Neural progenitor cell (in vitro differentiated cells): ENCODE results near the gene RYR3.

Experiments
- EZH2phosphoT487 ChIP-seq: fragments of 200-600 bp; sonication (generic); IDR thresholded peaks from 2 replicates; pipeline ENCODE4 v1.6.1; 2017; ENCODE audit warnings: antibody characterized with exemption
- TF ChIP-seq, protein P1 (sequence below): fragments of 200-600 bp; sonication (generic); IDR thresholded peaks from 2 replicates; pipeline ENCODE4 v1.5.1; 2017; ENCODE audit warnings: antibody characterized with exemption, mild to moderate bottlenecking

DNA sequence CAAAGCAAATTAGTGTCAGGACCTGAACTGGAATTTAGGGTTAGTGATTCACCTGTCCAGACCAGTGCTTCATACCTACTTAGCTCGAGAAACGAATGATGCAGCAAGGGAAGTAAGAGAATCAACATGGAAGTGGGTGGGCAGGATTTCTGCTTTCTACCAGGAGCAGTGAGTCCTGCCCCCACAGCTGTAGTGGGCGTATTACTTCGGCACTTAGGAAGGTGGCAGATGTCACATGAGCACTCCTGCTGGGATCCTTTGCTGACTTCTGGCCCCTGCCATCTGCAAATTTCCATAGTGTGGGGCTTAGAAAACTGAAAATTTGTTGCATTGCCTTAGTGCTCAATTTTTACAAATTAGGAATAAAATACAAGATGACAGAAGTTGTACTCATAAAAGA, 31.2 kb downstream of the RYR3 start:
- TF ChIP-seq, protein P1, sequence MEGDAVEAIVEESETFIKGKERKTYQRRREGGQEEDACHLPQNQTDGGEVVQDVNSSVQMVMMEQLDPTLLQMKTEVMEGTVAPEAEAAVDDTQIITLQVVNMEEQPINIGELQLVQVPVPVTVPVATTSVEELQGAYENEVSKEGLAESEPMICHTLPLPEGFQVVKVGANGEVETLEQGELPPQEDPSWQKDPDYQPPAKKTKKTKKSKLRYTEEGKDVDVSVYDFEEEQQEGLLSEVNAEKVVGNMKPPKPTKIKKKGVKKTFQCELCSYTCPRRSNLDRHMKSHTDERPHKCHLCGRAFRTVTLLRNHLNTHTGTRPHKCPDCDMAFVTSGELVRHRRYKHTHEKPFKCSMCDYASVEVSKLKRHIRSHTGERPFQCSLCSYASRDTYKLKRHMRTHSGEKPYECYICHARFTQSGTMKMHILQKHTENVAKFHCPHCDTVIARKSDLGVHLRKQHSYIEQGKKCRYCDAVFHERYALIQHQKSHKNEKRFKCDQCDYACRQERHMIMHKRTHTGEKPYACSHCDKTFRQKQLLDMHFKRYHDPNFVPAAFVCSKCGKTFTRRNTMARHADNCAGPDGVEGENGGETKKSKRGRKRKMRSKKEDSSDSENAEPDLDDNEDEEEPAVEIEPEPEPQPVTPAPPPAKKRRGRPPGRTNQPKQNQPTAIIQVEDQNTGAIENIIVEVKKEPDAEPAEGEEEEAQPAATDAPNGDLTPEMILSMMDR, result no peak
- TF ChIP-seq EZH2phosphoT487, result no peak
